Fibroblast of lung (primary cell): ENCODE data around the gene CAB39L. TPM values are rescaled to one million over a fixed set of nuclear protein-coding genes. Genes with fewer than 3 reads are reported as not detected.

Experiments
- DNase-seq, 2 donors: peaks; one replicate each; pipeline versions ENCODE4 v3.0.0 to v3.0.0-alpha.2; 2010; ENCODE audit warnings: low read depth in 2 of 2
- H2AFZ ChIP-seq: 2 replicates; pipeline ENCODE4 v1.5.1; 2012; ENCODE audit warnings: low read length, control low read depth, inconsistent platforms
- H3K27ac ChIP-seq: 2 replicates; pipeline ENCODE4 v1.5.1; 2011; ENCODE audit warnings: low read length, control low read depth; ENCODE audit not compliant: insufficient read depth
- H3K27me3 ChIP-seq: 2 replicates; pipeline ENCODE4 v1.5.1; 2011; ENCODE audit warnings: mild to moderate bottlenecking, low read length; ENCODE audit not compliant: control insufficient read depth, insufficient read depth
- H3K36me3 ChIP-seq: 2 replicates; pipeline ENCODE4 v1.5.1; 2011; ENCODE audit warnings: low read length; ENCODE audit not compliant: control insufficient read depth, insufficient read depth
- H3K4me1 ChIP-seq: 2 replicates; pipeline ENCODE4 v1.5.1; 2011; ENCODE audit warnings: low read length; ENCODE audit not compliant: control insufficient read depth, insufficient read depth; ENCODE audit errors: extremely low read depth
- H3K4me2 ChIP-seq: 2 replicates; pipeline ENCODE4 v1.5.1; 2011; ENCODE audit warnings: low read length, control low read depth; ENCODE audit not compliant: insufficient read depth; ENCODE audit errors: extremely low read depth
- H3K4me3 ChIP-seq, 4 experiments: fragments of 200-600 bp in 1 of 4; sonication (generic) in 1 of 4; replicated peaks in 1 of 4; 2 replicates each; pipeline ENCODE4 v1.5.1; 2011 to 2016; ENCODE audit warnings: low read length in 4 of 4, low read depth in 3 of 4, mild to moderate bottlenecking in 3 of 4, control low read depth in 2 of 4, inconsistent platforms in 1 of 4, mixed read lengths in 1 of 4; ENCODE audit not compliant: insufficient read depth in 1 of 4; ENCODE audit errors: control extremely low read depth in 1 of 4
- H3K79me2 ChIP-seq: 2 replicates; pipeline ENCODE4 v1.5.1; 2012; ENCODE audit warnings: mild to moderate bottlenecking, low read length, inconsistent platforms; ENCODE audit not compliant: control insufficient read depth, insufficient read depth
- H3K9ac ChIP-seq: 2 replicates; pipeline ENCODE4 v1.5.1; 2011; ENCODE audit warnings: mild to moderate bottlenecking, low read length, control low read depth; ENCODE audit not compliant: insufficient read depth
- H3K9me3 ChIP-seq: 2 replicates; pipeline ENCODE4 v1.5.1; 2012; ENCODE audit warnings: low read depth, low read length; ENCODE audit not compliant: control insufficient read depth, insufficient read depth
- H4K20me1 ChIP-seq: 2 replicates; pipeline ENCODE4 v1.5.1; 2011; ENCODE audit warnings: low read length; ENCODE audit not compliant: control insufficient read depth, insufficient read depth; ENCODE audit errors: extremely low read depth
- EZH2 ChIP-seq: IDR thresholded peaks from 2 replicates; pipeline ENCODE4 v1.5.1; 2012; ENCODE audit warnings: low read length, control low read depth, mild to moderate bottlenecking; ENCODE audit errors: missing control alignments
- polyA plus RNA-seq, 2 donors: library from polyadenylated mRNA; depleted of rRNA in 1 of 2; stranded (reverse) in 1 of 2; unstranded in 1 of 2; fragments of >200 nt; gene quantifications; 2 replicates each; pipeline ENCODE4 v1.2.1, GENCODE V29; 2011 to 2012; ENCODE audit warnings: missing spikeins in 1 of 2
- total RNA-seq: library from RNA; depleted of rRNA; stranded (reverse); fragments of >200 nt; gene quantifications from 2 replicates; pipeline ENCODE4 v1.2.1, GENCODE V29; 2014
- TF ChIP-seq, protein P1 (sequence below), 2 donors: IDR thresholded peaks in 1 of 2; conservative IDR thresholded peaks in 1 of 2; 1 replicate in 1 of 2; 2 replicates in 1 of 2; pipeline ENCODE4 v1.5.1; 2011 to 2012; ENCODE audit warnings: low read length in 2 of 2, control low read depth in 1 of 2, inconsistent platforms in 1 of 2, low read depth in 1 of 2, mild to moderate bottlenecking in 1 of 2

CAB39L gene
- total and polyA plus RNA-seq, 2 donors (not counting 1 experiment from before 2014, with no cell fraction given) = 9.4 to 13.0 TPM

DNA sequence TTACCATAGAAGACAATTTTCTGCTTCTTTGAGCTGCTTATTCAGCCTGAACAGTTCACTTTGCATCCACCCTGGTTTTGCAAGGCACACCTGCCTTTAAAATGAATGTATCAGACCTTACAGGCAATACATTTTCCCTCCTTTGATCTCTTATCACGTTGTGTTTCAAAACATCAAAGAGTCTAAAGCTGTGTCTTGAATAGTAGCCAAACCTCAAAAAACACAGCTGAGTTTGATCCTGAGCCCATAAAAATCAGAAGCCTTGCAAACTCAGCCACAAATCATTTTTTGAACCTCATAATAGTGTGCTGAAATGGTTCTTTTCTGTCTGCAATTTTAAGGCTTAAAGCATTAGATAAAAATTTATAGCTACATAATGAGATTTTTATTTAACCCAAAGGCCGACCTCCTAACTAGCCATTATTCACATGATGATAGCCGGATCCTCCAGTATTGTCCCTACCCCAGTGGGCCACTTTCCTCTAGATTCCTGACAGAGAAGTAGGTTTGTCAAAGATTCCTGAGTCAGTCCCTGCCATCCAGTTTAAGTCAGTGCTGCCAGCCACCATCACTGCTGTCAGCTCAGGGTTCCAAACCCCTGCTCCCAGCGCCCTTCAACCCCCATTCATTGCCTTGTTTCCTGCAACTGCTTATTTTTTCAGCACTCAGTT is 71.8 kb downstream of the CAB39L start:
- Histone ChIP-seq H3K36me3 (no peaks in the 10 kb centered on the region), H3K9ac (no peak overlapping the region), H3K4me2 (no peak overlapping the region), H4K20me1 (no peaks in the 10 kb centered on the region), H3K27me3 (no peaks in the 10 kb centered on the region), H3K4me1 (peaks cover 4% of the 10 kb centered on the region), H3K79me2 (no peaks in the 10 kb centered on the region), H3K27ac (no peak overlapping the region), H3K4me3 (no peak overlapping the region), H2AFZ (no peak overlapping the region), H3K9me3 (no peaks in the 10 kb centered on the region)
- peak in 1 of 2 donors; percentile 65 for DNase-seq
- TF ChIP-seq EZH2 = no peak
- TF ChIP-seq, protein P1, sequence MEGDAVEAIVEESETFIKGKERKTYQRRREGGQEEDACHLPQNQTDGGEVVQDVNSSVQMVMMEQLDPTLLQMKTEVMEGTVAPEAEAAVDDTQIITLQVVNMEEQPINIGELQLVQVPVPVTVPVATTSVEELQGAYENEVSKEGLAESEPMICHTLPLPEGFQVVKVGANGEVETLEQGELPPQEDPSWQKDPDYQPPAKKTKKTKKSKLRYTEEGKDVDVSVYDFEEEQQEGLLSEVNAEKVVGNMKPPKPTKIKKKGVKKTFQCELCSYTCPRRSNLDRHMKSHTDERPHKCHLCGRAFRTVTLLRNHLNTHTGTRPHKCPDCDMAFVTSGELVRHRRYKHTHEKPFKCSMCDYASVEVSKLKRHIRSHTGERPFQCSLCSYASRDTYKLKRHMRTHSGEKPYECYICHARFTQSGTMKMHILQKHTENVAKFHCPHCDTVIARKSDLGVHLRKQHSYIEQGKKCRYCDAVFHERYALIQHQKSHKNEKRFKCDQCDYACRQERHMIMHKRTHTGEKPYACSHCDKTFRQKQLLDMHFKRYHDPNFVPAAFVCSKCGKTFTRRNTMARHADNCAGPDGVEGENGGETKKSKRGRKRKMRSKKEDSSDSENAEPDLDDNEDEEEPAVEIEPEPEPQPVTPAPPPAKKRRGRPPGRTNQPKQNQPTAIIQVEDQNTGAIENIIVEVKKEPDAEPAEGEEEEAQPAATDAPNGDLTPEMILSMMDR (conservative IDR thresholded peaks at IDR 0.05 in 1 of 2, IDR thresholded peaks at IDR 0.05 in 1 of 2; ENCODE audit: low read depth in 1 of 2, low read length in 2 of 2) = no peak

DNA sequence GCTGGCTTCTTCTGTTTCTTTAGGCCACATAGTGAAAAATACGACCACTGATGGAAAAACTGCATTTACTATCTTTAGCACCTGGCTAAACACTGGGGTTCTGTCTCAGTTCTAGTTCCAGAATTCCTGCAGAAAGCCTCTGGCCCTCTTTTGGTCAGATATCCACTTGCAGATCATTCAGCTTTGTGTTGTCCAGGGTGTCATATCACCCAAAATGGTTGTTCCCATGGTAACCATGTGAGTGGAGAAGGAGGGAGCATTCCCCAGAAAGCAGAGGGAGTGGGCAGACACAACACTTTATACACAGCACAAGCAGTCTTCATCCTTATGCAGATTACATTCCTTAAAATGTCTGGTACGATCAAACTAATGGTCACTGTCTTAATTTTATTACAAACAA is 73.5 kb downstream of the CAB39L start:
- Histone ChIP-seq H3K4me1 (peaks cover 4% of the 10 kb centered on the region), H4K20me1 (no peaks in the 10 kb centered on the region), H3K79me2 (no peaks in the 10 kb centered on the region), H3K4me3 (no peak overlapping the region), H2AFZ (no peak overlapping the region), H3K27me3 (no peaks in the 10 kb centered on the region), H3K36me3 (no peaks in the 10 kb centered on the region), H3K9ac (no peak overlapping the region), H3K9me3 (no peaks in the 10 kb centered on the region), H3K27ac (no peak overlapping the region), H3K4me2 (no peak overlapping the region)
- DNase-seq = no peak
- no peak for TF ChIP-seq EZH2
- TF ChIP-seq, protein P1 (conservative IDR thresholded peaks at IDR 0.05 in 1 of 2, IDR thresholded peaks at IDR 0.05 in 1 of 2; ENCODE audit: low read depth in 1 of 2, low read length in 2 of 2) = no peak

DNA sequence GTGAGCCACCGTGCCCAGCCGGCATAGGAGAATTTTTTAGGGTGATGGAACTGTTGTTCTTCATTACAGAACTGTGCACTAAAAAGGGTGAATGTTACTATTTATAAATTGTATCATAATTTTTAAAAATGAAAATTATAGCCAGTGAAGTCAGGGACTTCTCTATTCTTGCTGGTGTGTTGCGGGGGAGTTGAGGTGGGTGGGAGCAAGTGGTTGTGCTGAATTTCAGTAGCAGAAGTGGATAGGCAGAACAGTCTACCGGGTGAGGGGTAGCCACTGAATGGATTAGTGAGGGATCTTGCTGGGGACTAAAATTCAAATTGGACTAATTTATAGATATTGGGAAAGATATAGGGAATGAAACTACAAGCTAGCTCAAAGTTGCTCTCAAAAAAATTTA is 74.0 kb downstream of the CAB39L start:
- Histone ChIP-seq H3K36me3 (no peaks in the 10 kb centered on the region), H3K27me3 (no peaks in the 10 kb centered on the region), H3K4me3 (no peak overlapping the region), H3K4me1 (peaks cover 4% of the 10 kb centered on the region), H3K27ac (no peak overlapping the region), H3K9me3 (no peaks in the 10 kb centered on the region), H3K4me2 (no peak overlapping the region), H3K79me2 (no peaks in the 10 kb centered on the region), H2AFZ (no peak overlapping the region), H4K20me1 (no peaks in the 10 kb centered on the region), H3K9ac (no peak overlapping the region)
- DNase-seq = no peak
- TF ChIP-seq EZH2 = no peak
- TF ChIP-seq, protein P1 (conservative IDR thresholded peaks at IDR 0.05 in 1 of 2, IDR thresholded peaks at IDR 0.05 in 1 of 2; ENCODE audit: low read depth in 1 of 2, low read length in 2 of 2) = no peak
